Stimulated activated CD4-positive, alpha-beta T cell treated with anti-CD3 and anti-CD28 coated beads, Interleukin-1b, Interleukin-23, amount 100 ng/mL, for 48 hours (primary cell): Measurements from ENCODE around the gene ZDHHC14.
"Not testable (repeated sequence)": the region's sequence is repeated elsewhere in the genome, so short reads cannot be mapped to it uniquely, and the experiment has no call there.

ENCODE experiments used
- DNase-seq: peaks from one replicate; pipeline ENCODE4 v3.0.0-alpha.2; 2020

The ZDHHC14 gene

DNA sequence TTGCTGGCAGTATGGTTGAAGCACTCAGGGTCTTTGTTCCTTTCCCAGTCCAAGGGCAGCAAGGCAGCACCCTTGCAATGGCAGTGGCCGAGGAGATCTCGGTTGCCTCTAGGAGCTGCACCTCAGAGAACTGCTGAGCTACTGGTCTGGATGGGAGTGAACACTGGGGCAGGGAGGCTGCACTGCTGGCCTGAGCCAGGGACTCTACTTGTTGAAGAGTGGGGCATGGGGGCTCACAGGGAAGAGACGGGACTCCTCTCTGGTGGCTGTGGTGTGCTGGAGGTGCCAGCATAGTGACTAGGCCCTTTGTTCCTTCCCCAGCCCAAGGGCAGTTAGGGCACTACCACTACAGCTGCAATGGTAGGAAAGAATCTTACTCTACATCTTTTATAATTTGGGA is 203.0 kb downstream of the ZDHHC14 start:
- no peak for DNase-seq

DNA sequence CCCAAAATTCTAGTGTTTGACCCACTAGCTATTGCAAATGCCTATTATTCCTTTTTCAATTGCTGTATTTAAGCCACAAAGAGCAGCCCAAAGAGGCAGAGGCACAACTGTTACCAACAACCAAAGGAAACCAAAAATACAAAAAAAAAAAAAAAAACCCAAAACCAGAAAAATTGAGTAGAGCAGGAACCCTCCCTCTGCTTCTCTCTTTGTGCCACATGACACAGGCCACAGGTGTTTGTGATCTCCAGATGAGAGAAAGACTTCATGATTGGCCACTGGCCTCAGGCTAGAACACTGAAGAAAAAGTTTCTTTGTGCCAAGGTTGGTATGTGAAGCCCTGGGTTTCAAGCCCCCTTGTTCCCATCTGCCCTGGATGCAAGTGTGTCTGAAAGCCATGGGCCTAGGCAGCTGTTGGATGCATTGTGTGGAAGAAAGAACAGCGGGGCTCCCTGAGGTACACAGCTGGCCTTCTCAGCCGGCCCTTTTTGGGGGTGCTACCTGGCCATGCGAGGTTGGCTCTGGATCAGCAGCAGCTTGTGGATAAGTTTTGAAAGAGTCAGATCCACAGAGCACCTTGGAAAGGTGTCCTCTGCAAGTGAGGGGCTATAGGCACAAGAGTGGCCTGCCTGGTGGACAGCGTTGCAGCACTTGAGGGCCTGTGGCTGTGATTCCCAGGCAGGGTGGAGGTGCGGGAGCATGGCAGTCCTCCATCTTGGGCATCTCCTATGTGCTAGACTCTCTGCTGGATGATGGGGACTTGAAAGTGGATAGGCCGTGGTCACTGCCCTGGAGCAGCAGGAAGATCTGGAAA is 204.5 kb downstream of the ZDHHC14 start:
- DNase-seq = no peak

DNA sequence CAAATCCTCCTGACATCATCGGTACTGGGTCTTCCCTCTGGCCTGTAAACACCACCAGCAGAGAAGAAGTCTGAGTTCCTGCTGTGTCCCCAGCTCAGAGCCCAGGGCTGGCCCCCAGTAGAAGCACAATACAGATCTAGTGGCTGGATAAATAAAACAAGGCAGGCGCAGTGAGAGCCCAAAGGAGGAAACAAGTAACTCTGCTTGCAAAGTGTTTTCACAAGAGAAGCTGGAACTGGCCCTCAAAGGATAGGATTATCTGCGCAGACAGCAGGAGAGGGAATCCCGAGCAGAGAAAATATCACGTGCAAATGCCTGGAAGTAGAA is 205.1 kb downstream of the ZDHHC14 start:
- no peak for DNase-seq

DNA sequence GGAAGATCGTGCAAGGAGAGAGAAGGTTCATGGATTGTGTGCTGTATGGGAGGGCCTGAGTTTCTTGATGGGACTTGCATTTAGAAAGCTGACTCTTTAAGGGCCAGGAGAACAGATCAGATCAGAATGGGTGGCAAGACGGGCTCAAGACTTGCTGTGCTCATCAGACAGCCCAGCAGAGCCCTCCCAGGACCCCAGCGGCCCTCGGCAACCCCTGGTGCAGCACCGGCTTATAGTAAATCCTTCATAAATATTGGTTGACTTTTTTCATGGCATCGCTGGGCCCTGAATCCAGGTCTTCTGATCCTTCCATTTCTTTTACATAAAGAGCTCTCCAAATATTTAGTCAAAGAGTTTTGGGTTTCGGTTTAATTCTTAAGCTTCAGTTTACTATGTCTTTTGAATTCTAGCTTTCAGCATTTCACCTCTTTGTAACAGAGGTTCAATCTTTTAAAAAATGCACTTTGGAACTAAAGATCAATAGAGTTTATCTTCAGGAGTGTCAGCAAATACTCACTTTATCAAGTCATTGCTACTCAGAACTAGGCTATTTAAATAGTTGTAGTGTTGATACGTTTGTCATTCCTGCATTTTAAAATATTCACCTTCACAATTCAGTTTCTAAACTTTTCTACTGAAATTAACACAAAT is 205.6 kb downstream of the ZDHHC14 start:
- no peak for DNase-seq

DNA sequence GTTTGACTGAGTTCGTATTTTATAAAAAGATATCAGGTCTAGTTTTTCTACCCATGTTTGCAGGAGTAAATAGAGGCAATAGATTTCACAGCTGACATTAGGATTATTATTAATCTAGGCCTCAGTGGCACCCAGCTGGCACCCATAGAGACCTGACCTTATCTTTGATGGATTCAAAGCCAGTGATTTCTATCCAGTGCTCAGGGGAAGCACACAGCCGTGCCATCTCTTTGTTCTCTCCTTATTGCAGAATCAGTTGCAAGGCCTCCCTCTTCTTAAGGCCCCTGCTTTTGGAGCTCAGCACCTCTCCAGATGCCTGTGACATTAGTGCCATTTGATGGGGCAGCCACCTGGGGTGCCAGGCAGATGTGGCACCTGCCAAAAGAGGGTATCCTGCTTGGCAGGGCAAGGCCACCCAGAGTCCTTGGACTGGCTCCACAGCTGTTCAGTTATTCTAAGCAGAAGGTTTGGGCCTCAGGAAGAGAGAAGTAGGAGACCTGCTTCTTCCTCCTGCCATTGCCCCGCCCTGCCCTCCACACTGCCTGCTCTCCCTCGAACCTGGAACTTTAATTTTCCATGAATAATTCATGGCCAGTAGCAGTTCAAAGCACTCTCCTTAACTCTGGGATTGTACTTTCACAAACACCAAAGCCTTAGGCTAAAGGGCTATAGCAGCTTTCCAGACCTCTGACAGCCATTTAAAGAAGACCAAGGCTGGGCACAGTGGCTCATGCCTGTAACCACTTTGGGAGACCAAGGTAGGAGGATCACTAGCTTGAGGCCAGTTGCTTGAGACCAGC is 206.3 kb downstream of the ZDHHC14 start:
- no peak for DNase-seq

DNA sequence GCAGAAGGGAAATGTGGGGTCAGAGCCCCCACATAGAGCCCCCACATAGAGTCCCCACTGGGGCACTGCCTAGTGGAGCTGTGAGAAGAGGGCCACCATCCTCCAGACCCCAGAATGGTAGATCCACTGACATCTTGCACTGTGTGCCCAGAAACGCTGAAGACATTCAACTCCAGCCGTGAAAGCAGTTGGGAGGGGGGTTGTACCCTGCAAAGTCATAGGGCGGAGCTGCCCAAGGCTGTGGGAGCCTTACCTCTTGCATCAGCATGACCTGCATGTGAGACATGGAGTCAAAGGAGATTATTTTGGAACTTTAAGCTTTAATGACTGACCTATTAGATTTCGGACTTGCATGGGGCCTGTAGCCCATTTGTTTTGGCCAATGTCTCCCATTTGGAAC is 209.7 kb downstream of the ZDHHC14 start:
- DNase-seq = not testable (repeated sequence)

DNA sequence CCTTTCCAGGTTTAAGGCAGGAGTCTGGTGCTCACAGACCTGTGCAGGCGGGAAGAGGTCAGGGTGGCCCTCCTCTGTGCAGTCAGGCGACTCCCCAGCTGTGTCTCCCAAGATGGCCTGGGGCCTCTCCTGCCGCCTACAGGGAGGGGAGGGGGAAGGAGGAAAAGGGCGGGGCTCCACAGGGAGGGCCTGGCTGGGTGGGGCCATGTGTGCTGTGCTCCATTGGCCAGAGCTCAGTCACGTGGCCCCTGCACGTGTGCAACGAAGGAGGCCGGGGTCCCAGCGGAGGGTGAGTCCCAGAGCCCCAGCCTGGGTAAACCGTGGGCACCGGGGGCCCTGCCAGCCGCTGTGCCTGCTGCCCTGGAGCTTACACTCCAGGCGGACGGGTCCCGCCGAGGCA is 211.6 kb downstream of the ZDHHC14 start:
- DNase-seq = no peak

DNA sequence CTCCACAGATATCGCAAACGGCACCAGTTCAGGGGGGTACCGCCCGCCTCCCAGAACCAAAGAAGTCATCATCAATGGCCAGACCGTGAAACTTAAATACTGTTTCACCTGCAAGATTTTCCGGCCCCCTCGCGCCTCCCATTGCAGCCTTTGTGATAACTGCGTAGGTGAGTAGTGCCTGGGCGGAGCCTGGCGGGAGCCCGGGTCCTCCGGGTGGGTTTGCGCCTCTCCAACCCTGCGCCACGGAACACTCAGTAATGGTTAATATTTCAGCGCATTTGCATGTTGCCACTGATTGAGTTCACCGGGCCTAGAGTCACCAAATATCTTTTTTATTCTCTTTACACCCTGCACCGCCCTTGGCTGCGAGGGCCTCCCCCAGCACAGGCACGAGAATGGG is 212.0 kb downstream of the ZDHHC14 start:
- DNase-seq = no peak

DNA sequence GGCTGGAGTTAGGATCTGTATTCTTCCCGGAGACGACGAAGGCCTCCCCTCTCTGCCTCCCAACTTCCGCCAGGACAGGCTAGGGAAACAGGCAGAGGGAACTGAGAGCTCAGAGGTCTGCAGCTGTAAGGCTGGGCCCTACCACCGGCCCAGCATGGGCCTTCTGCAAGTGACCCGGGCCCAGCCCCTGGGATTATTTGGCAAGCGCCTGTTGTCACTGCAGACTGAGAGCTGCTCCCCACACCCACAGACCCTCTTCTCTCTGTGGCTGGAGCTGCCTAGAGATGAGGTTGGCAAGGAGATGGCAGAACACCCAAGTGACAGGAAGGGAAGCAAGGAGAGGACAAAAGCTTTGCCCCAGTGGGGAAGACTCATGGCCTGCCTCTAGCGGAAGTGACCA is 212.6 kb downstream of the ZDHHC14 start:
- no peak for DNase-seq

DNA sequence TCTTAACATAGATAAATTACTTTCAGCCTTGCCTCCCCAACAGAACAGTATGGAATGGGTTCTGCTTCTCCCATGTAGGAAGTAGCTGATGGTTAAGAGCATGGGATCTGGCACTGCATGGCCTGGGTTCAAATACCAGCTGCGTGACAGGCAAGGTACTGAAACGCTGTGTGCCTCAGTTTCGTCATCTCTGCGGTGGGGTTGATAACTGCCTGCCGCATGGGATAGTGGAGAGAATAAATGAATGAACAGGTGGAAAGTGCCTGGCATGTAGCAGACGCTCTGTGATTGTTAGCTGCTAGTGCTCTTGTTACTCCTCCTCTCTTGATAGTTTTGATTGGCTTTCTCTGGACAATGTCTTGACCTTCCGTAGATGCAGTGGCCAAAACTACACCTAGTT is 213.3 kb downstream of the ZDHHC14 start:
- no peak for DNase-seq

DNA sequence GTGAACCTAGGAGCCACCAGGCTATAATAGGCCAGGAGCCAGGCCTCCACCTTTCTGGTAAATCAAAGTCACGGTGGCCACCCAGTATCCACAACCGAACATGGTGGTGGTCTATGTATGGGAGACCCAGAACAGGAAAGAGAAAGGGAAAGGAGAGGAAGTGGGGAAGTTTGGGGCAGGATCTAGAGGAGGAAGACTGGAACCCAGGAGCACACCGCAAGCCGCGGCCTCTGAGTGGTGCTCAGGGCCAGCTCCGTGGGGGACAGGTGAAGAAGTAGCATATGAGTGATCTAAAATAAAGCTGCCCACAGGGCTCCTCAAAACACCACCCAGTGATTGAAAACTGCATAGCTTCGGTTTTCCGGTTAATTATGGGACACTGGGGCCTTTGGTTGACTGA is 214.8 kb downstream of the ZDHHC14 start:
- DNase-seq = no peak

DNA sequence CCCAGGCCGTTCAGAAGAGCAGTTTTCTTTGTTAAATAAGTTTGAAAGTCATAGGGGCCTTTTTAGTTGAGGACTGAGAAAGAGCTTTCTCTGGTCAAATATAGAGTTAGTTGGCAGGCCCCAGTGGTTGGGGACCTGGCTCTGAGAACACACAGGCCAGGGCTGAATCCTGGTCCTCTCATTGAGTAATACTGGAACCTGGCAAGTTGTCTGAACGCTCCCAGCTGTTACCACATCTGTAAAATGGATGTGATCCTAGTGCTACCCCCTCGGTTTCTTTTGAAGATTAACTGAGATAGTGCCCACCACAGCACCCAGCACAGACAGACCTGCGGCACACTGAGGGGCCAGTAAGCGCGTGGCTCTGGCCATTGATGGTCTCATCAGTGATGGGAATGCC is 215.5 kb downstream of the ZDHHC14 start:
- DNase-seq = no peak

DNA sequence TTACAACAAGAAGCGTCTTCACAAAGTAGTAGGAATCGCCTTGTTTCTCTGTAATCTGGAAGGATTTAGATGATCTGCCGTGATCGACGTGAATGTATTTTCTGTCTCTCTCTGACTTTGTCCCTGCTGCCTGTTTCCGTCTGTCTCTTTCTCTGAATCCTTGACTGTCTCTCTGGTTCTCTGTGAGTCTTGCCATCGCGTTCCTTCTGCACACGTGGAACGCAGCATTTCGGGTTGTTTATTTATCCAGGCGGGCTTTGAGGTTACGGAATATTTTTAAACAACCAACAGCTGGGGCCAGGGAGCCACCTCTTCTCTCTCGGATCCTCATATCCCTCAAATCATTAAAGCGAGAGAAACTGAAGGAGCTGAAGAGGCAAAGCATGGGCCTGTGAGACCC is 215.9 kb downstream of the ZDHHC14 start:
- no peak for DNase-seq

DNA sequence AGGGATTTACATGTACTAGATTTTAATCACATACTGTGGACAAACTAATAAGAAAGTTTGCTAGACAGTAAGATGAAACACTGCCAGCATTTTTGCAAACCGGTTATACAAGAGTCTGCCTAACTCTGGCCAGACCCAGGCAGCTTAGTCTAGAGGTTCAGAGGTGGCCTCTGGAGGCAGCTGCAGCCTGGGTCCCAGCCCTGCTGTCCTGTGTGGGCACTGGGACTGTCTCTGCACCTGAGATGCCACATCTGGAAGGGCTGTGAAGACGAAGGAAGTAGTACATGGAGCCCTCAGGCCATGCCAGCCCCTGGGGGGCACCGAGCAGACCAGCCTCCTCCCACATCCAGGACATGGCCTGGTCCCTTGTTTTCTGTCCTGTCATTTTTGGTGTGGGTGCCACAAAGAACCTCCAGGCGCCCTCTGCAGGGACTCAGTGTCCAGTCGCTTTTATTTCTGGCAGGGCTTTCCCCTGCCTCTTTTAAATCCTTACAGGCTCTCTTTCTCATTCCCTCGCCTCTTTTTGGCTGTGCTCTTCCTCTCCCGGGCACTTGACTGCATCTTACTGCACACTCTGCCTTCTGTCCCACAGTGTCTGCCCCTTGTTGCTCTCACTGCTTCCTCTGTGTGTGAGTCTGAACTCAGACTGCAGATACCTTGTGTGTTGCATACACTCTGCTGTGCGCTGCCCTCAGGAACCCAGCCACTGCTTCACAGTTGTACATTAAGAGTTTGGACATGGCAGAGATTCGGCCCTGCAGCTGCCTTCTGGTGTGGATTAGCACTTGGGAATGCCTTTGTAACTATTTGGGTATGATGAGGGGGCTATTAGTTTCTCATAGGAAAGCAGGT is 216.7 kb downstream of the ZDHHC14 start:
- peak; percentile 23 for DNase-seq

DNA sequence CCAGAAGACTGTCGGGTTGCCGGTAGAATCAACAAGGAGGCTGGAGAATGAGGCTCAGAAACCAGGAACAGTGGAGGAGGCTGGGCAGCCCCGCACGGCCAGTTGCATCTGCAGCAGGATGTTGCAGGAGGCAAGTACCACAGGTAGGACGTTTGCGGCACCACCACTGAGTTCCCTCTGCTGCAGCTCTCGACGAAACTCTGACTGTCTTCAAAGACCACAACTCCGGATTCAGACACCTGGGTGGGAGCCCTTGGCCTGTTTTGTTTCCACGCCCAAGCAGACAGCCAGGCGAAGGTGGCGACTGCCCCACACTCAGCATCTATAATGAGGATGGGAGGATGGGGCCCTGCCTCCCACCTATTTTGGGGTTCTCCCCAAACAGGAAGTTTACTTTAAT is 218.2 kb downstream of the ZDHHC14 start:
- no peak for DNase-seq

DNA sequence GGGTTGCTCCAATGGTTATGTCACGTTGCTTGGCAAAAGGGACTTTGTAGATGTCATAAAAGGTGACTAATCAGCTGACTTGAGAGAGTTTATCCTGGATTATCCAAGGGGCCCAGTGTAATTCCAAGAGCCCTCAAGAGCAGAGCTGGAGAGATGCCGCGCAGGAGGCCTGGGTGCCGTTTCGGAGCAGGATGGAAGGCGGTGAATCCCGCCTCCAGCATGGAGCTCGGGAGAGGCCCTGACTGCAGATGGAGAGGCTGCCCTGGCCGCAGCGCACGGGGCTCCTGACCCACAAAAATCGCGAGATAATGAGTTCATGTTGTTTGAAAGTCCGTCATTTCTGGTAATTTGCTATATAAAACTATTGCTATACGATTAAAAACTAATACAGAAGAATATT is 219.8 kb downstream of the ZDHHC14 start:
- no peak for DNase-seq

DNA sequence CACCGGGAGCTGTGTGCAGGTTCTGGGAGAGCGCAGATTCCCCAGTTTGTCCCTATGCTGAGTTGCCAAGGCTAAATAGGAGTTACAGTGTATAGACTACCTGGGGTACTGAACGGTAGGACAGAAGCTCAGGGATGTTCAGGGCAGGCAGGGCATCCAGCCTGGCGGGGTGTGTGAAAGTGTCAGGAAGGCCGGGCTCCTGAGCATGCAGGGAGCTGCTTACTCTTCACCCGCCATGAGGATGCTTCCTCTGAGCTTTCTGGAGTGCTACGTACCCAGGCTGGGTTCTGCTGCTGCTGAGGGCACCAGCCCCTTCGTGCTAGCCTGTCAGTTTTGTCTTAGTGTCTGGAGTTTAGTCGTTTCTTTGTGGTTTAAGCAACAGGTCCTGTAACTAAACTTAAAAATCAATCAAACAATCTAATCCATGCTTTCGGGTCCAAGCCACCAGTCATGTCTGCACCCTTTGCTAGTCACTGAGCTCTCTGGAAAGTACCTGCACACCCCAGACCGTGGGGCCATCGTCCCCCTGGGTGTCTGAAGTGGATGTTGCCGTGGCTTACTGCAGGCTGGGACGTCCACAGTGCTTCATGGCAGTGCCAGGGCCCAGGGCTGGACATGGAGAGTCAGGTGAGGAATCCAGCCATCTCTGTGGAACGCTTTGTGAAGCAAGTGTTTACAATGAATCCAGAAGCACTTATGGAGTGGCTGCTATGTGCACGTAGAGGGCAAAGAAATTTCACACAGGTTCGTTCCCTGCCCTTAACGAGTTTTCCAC is 221.7 kb downstream of the ZDHHC14 start:
- no peak for DNase-seq

DNA sequence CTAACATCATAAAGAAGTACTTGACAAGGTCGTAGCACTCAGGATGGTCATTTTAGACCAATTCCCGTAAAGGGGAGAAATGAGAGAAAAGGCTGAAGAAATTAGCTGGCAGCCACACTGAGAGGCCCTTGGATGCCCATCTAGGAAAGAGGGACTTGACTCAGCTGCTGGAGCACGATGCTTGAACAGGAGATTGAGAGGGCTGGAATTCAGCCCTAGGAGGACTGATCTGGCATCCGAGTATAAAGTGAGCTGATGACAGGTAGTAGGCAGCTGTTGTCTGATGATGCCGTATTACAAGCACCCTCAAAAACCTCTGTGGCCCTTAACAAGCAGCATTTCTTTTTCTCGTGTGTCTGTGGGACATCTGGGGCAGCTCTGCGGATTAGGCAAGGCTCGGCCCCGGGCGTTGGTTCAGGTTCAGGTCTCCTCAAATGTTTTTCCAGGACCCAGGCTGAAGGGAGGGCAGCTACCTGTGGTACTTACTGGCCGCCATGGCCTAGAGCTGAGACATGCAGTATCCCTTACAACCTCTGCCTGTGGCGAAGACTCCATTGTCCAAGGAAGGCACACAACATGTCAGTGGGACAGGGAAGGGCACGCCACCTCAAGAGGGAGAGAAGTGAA is 222.4 kb downstream of the ZDHHC14 start:
- no peak for DNase-seq

DNA sequence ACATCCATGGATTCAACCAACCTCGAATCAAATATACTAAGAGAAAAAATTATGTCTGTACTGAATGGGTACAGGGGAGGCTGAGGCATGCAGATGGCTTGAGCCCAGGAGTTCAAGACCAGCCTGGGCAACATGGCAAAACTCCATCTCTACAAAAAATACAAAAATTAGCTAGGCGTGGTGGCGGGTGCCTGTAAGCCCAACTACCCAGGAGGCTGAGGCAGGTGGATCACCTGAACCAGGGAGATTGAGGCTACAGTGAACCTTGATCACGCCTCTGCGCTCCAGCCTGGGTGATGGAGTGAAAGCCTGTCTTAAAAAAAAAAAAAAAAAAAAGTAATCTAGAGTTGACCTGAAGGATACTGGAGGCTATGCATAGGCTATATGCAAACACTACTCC is 223.0 kb downstream of the ZDHHC14 start:
- no peak for DNase-seq

DNA sequence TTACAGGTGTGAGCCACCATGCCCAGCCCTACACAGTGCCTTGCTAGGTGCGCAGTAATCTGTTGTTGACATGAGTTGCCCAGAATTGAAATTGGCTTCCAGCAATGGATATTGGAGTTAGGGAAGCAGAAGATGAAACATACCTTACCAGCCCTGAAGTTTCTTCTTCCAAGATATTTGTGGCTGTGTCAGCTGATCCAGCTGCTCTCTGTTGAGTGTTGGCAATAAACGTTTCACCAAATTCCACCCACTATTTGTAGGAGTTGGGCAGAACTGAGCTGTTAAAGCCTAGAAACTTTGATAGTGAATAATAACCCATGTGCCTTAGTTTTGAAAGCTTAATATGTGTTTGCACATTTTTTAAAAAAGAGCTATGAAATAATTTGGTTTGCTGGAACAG is 223.8 kb downstream of the ZDHHC14 start:
- no peak for DNase-seq

DNA sequence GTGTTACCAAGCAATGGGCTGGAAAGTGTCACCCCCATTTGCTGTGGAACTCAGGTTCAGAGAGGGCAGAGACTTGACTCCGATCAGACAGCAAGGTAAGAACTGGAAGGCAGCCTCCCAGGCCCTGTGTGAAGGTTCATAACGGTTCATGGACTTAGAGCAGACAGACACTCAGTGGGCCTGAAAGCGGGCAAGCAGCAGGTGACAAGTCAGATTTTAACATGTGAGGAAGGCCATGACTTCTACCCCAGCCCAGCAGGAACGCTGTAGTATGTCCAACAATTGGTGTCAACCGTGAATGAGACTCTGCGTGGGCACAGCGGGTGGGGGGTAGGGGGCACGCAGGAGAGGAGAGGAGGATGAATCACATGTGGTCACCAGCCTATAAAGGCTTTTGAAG is 224.5 kb downstream of the ZDHHC14 start:
- DNase-seq = no peak

DNA sequence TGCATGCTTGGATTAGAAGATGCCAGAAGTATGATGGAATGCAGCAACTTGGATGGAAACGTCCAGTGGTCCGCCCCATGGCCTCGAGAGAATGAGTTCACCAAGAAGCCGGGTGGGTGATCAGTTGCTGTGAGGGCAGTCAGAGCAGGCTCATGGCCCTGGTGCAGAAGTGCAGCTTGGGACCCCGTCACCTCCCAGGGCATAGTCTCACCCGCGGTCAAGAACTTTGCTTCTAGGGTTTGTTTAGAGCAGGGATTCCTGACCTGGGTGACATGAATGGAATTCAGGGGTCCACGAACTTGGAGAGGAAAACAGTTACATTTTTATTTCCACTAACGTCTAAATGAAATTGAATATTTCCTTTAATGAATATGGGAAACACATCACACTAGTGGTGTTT is 225.5 kb downstream of the ZDHHC14 start:
- no peak for DNase-seq
